ENCODE data around the gene TMEM269. TPM values are rescaled to one million over a fixed set of nuclear protein-coding genes. Genes with fewer than 3 reads are reported as not detected.

Gene TMEM269
- total and polyA plus RNA-seq, 9 of the 15 experiments (the other 6 are each of a cell fraction or from before 2014, with no cell fraction given) = 0.09 to 0.49 (median 0.21) TPM

- TF ChIP-seq ZBTB40 (IDR thresholded peaks at IDR 0.05) (0 out of 2 replicates have a peak, but pooled peaks have one; percentile 6), ZBTB40 (CRISPR knock-in tag; IDR thresholded peaks at IDR 0.05) (no peak), SMARCA4 (IDR thresholded peaks at IDR 0.05) (0 out of 2 replicates have a peak, but pooled peaks have one; percentile 18), SIN3A (IDR thresholded peaks at IDR 0.05; ENCODE audit: borderline replicate concordance in 2 of 2, control insufficient read depth in 1 of 2, low read depth in 2 of 2, low read length in 2 of 2) (0 out of 4 replicates have a peak, but pooled peaks of 1 of the 2 experiments have one; percentile 5), FOSL1 (tag; conservative IDR thresholded peaks at IDR 0.05) (no peak), ZKSCAN3 (CRISPR knock-in tag; IDR thresholded peaks at IDR 0.05) (no peak), RHOXF2B (CRISPR knock-in tag; conservative IDR thresholded peaks at IDR 0.05) (no peak), DLX4 (CRISPR knock-in tag; IDR thresholded peaks at IDR 0.05) (no peak), ARID2 (IDR thresholded peaks at IDR 0.05) (no peak), GTF3C2 (IDR thresholded peaks at IDR 0.05; ENCODE audit: borderline replicate concordance, extremely low read depth, insufficient read length) (no peak), ZNF76 (CRISPR knock-in tag; IDR thresholded peaks at IDR 0.05; ENCODE audit: borderline replicate concordance) (no peak), RBBP5 (IDR thresholded peaks at IDR 0.05; ENCODE audit: borderline replicate concordance, insufficient read depth, low read length, poor library complexity, severe bottlenecking) (no peak), ZNF395 (CRISPR knock-in tag; IDR thresholded peaks at IDR 0.05) (no peak), NCOA4 (IDR thresholded peaks at IDR 0.05; ENCODE audit: partially characterized antibody) (no peak)
Observed at GRCh38 chr1:42817440-42817767, 32.6 kb downstream of the TMEM269 start (continued).
